DMS 273 (cell line): ENCODE data around the gene HS3ST5.

ENCODE experiments used
- DNase-seq: peaks from one replicate; lab custom pipeline; 2025; ENCODE audit not compliant: unreplicated experiment; lab: John Stamatoyannopoulos, UW

The HS3ST5 gene

DNA sequence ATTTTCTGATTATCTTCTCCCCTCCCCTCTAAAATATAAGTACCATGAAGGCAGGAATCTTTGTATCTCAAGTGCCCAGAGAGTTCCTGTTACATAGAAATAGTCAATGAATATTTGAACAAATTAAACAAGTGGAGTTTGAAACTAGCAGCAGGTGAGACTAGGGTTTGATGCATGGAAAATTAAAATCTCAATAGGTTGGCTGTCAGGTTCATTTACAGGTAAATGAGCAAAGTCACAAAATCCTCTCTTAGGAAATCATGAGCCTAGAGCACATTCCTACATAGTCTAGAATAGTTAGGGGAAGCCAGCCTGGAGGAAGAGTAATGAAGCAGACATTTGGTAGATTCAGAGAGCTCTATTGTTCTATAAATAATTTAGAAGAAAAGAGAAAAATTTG is 140.4 kb downstream of the HS3ST5 start:
- DNase-seq: no peak

DNA sequence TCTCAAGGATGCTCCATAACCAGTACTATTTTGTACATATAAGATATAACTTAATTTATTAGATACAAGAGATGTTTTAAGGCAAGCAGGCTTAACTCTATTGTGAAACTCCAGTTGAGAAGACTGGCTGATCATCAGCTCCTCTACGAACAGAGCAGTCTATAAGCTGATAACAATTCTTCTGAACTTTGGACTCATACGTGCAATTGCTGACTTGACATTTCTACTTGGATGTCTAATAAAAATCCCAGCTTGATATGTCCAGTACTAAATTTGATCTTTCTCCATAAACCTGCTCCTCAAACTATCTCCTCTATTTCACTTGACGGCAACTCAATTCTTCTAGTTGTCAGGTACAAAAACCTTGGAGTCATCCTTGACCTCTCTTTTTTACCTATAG is 141.9 kb downstream of the HS3ST5 start:
- no peak for DNase-seq

DNA sequence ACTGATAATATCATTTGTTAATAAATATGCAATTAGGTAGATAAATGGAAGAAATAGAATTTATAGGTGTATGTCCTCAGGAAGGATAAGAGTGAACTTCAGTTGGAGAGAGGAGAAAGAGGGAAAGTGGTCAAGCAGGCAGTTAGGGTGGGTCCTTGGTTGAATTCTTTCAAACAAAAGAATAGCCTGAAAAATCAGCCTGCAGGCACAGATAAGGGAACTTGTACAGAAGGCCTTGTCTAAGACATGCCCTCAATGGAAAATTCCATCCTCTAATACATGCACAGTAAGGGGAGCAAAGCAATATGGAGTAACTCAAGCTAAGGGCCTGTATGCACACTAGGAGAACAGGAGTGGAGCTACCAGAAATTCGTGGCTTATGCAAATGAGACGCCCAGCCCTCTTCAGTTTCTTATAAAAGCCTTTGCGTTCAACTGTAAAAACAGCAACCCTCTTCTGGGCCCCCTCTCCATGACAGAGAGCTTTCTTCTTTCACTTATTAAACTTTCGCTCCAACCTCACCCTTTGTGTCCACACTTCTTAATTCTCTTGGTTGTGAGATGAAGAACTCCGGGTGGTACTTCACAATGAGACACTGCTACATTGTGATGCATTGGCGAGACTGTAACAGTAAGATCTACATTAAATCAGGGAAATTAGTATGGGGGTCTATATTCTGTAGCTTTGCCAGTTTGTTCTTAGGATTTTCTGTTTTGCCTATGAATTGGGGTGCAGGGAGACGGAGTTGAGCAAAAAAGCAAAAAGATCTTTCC is 147.0 kb downstream of the HS3ST5 start:
- DNase-seq: no peak

DNA sequence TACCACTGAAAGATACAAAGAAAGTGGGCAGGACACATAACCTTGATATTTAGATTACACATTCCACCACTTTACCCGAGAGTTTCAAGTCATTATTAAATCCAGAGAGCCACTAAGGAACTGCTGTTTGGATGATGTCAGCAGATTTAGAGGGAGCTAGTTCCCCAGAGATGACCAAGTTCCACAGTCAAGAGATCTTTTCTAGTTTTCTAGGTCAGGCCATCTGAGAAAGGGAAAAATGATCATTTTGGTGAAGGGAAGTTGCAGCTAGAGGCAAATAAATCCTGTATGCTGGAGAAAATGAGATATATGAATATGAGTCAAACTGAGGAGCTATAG is 147.8 kb downstream of the HS3ST5 start:
- DNase-seq: no peak

DNA sequence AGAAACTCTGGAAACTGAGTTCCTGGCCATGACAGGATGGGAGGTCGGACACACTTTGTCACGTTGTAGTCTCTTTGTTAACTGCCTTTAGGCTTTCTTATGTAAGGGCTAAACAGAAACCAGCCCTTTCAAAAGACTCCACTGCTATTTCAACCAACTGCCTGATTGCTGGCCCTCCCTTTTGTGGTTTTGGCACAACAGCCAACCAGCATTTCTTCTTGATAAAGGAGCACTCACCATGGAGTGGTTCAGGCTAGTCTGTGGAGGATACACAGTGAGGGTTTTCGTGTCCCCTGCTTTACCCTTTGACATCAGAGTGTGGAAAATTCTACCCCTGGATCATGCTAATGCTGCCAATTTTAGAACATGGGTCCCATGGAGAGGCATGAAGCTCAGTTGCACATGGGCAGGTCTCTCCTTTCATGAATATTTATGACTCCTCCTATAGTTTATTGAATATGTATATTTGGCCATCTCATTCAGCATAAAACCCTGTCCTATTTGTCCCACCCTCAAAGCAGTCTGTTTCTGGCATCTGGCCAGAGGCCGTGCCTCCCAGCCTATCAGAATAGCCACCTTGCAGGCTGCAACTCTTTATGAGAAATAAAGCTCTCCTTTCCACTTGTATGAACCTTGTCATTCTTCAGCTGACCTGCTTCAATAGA is 148.3 kb downstream of the HS3ST5 start:
- peak; percentile 9 for DNase-seq

DNA sequence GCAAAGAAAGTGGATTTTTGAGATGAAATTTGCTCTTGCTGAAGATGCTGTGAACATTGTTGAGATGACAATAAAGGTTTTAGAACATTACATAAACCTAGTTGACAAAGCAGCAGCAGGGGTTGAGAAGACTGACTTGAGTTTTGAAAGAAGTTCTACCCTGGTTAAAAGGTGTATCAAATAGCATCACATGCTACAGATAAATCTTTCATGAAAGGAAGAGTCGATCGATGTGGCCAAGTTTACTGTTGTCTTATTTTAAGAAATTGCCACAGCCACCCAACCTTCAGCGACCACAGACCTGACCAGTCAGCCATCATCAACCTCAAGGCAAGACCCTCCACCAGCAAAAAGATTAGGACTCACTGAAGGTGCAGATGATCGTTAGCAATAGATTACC is 155.3 kb downstream of the HS3ST5 start:
- DNase-seq: no peak

DNA sequence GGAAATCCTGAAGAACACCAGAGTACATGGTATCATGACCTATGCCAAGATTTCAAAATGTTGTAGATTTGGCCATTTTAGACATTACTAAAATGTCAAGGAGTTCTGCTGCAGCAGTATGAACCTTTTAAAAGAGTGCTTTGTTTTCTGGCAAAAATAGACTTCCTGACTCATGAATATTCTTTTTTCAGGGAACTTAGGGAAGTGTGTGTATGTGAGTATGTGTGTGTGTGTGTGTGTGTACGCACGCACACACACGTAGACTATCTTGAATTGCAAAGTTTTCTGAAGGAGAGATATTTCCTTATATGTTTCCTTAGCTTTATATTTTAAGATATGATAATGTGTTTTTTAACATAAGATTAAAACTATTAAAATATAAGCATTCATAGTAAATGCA is 161.2 kb downstream of the HS3ST5 start:
- no peak for DNase-seq

DNA sequence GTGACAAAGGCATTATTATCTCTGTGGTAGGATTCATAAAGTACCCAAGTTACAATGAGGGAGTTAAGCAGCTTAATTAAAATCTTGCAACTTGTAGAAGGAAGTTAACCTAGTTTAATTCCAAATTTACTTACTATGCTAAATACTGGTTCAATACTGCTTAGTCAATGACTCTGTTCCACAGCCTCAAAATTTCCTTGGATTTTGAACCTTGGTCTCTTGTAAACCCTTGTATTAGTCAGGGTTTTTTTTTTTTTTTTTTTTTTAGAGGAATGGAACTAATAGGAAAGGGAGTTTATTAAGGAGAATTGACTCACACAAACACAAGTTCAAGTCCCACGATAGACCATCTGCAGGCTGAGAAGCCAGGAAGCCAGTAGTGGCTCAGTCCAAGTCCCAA is 163.4 kb downstream of the HS3ST5 start:
- no peak for DNase-seq

DNA sequence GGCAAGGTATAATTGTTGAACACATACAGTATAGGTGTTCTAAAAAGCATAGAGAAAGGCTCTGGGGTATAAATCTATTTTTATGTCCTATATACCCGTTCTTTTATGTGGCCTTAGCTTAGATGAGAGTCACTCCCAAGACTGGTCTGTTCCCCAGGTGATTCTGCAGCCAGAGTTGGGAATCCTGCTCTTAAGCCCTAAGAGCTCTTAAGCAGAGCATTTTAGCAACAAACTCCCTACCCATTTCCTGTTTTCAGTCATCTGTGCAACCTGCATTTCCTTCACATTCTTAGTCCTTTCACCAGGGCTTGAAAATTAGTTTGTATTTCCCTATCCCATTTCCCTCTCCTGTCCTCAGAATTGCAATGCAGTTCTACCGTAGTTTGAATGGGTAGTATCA is 166.1 kb downstream of the HS3ST5 start:
- no peak for DNase-seq

DNA sequence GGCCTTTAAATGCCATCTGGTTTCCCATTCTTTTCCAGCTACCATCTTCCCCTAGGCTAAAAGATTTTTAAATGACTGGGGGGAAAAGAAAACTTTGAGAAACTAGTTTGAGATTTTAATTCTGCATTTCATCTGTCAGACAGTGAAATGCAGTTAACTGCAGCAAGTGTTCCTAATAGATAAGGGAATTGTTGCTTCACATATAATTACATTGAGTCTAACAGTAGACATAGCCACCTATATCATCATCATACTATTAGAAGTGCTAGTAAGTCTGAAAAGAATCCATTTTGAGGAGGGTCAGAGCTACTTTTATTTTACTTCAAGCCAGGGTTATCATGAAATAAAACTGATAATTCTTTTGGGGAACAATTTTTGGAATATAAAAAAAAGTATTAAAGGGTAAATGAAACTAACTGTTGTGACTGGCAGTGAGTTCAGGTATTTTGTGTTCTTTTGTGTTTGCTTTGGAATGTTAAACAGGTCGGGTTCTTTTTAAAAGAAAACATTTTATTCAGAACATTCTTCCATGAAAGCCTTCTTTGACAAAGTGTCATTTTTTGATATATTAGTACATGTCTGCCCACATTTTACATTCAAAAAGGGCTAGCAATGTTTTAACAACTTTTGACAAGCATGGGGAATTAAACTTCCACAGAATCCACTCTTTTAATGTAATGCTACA is 170.1 kb downstream of the HS3ST5 start:
- DNase-seq: no peak

DNA sequence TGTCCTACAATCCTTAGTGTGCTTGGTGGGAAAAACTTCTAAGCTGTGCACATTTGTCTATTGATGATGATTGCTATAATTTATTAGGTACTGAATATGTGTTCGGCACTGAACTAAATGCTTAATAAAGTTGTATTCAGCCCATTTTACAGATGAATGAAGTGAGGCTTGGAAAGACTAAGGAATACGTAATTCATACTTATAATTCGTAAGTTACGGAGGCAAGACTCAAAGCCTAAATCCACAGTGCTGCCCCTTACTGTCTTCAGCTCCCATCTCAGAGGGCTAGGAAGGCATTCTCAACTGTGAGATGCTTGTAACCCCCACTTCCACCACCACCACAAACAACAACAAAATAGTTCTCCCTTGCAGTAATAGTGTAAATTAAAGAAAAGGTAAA is 171.3 kb downstream of the HS3ST5 start:
- no peak for DNase-seq

DNA sequence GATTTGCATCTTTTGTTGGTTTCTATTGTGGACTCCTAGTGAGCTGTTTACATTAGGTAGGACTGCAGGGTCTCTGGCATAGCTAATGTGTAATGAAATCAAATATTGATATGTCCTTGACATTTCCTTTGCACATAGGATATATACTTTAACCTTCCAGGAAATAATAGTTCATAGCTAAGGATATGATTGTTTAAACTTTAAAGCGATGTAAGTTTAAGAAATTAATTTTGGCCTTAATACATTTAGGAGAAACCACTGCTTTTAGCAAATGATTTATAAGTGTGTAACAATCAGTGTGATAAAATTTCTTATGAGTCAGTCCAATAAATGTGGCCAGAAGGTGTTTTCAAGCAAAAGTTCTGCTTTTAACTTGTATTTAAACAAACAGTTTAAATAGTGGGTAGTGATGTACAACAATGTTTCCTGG is 171.8 kb downstream of the HS3ST5 start:
- DNase-seq: no peak

DNA sequence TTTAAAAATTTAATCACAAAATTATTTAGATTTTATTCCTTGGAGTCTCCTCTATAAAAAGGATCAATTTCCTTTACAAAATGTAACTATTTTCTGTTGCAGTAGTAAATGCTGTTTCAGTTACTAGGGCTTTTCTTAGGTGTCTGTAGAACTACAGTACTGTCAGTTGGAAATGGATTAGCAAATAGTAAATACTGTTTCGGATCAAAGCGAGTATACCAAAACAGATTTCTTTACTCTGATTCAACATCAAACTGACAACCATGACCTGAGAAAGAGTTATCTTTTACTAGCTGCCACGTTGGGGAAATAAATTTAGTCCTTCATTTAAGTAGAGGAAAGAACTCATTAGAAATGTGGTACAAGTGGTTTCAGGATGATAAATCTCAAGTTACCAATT is 172.5 kb downstream of the HS3ST5 start:
- no peak for DNase-seq

DNA sequence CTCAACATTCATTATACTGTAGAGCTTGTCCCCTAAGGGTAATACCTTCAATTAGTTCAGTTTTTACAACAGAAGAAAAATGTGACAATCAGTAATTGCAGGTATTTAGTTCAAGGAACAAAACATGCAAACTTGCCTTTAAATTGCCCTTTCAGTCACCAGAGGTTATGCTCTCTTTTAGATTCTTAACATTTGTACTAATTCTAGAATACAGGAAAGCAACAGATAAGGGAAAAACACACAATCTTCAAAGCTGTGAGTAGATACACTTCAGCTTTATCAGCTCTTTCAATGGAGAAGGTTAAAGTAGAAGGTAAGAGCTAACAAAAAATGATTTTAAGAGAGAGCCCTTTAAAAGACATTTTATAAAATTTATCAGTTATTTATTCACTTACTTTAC is 173.1 kb downstream of the HS3ST5 start:
- DNase-seq: no peak

DNA sequence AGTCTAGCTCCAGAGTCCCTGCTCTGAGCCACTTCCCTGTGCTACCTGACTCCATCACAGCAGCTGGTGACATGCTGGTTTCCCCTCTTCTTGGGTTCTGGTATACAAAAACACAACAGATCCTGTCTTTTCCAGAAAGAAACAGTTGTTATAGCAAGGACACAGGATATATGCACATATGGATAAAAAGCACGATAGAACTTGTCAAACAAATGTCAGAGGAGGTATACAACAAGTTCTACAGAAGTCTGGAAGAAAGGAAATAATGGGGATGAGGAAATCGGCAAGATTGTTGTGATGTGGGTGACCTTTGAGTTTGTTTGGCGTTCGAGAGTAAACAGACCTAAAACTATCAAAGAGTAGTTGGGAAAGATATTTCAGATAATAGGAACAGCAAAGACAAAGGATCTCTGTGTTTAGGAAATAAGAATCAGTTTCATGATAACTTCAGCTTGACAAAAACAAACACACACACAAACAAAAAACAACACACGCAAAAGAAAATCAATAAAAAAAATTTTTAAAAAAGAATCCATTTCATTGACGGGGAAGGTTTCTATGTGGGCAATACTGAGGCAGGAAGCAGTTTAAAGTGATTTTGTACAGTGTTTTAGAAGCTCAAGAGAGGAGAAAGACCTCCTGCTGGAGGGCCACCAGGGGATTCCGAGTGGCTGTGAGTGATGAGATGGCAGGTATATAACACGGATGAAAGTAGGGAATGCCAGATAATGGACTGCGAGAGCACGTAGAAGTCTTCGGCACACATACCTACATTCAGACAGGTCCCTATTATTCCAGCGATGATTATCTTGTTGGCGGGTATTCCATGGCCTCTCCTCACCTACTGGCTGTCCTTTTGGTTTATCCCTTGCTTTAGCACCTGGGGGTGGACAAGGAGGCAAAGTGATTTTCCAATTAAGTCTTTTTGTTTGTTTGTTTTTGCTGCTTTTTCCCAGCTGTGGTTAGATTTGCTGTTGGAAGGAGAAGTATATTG is 174.9 kb downstream of the HS3ST5 start:
- DNase-seq: no peak

DNA sequence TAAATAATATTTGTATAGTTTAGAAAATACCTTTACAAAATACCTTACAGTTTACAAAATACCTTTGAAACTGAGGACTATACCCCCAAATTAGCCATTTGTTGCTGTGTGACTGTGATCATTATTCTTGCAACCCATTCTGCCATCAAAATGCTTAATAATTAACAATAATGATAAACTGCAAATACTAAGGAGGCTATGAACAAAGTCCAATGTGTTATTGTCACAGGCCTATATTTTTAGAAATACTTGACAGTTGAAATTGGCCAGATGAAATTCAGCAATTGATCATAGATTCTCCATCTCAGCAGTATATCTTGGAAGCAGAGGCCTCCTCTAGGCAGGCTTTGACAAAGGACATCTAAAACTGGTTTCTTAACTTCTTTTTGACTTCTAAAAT is 178.6 kb downstream of the HS3ST5 start:
- no peak for DNase-seq

DNA sequence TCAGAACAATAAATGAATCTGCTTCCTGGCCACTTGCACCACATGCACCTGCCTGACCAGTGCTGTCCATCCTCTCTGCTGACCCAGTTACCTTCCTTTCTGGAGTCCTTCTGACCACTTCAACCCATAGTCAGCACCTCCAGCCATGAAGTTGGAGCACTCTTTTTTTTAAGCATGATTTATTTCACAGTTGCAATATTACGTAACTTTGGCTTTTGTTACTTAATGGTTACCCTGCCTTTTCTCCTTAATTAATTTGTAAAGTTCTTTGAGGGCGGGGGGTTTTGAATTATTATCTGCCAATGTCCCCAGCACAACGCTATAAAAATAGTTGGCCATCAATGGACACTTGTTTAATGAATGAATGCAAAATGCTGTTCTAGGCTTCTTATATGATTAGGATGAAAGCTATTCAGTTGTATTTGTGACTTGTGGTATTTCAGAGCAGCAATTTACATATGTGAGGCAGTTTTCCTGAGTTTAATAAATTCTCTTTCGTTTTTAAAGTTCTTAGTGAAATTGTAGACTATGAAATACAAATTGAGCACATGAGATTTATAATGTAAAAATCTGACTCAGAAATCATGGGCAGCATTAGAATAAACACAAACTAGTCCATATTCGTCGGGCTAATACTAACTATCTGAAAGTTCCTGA is 180.0 kb downstream of the HS3ST5 start:
- no peak for DNase-seq

DNA sequence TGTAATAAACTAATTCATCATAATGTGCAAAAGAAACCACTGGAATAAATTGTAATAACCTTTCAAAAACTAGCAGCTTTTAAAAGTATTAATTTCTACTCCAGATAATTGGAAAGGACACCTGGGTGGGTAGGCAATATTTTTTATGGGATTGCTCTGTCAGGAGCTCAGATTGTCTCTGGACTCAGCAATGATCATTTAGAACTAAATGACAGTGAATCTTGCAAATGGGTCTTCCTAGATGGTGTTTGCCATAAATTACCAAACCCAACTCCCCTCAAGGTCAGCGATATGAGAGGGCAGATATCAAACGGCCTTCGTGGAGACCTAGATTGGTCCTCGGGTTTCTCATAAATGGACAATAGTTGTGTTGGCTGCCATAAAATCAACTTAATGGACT is 181.9 kb downstream of the HS3ST5 start:
- no peak for DNase-seq

DNA sequence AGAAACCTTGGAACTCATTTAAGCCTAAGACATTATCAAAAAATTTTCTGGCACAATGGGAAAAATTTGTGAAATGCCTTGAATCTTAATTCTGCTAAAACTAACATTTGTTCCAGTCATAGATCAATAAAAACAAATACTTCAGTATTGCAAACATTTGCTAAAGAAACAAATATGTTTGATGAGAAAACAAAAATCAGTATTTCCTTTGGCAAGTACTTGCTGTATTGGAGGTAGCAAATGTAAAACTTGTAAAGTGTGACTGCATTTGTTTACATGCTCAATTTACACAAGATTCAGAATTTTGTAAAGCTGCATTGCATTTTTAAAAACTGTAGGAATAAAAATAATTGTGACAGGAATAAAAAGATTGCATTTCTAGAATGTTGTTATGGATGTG is 183.1 kb downstream of the HS3ST5 start:
- DNase-seq: no peak

DNA sequence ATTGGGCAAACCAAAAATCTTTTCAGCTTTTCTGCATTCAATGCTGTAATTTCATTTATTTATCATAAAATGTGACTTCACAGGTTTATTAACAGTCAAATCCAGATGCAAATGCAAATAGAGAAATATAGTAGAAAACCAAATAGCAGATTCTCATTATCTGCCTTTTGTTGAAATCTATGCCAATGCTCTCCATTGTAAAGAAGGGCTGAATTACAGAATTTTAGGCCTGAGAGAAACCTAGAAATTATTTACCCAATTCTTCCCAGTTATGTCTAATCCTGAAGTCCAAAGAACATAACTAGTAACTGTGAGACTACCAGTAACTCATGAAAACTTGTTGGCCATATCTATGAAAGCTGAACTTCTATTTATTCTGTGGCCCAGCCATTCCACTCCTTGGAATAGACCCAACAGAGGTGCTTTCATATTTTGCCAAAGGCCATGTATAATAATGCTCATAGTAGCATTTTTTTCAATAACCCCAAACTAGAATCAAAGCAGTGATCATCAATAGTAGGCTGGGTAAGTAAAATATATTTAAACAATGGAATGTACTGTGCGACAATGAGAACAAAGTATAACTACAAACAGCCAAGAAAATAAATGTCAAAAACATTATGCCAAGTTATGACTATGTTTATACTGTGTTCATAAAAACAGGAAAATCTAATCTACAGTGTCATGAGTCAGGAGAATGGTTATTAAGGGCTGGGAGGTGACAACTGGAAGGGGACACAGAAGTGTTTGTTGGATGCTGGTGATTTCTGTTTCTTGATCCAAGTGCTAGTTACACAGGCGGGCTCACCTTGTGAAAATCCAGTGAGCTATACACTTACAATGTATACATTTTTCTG is 183.8 kb downstream of the HS3ST5 start:
- DNase-seq: no peak
